Breast epithelium (tissue), 3 donors: ENCODE data around the gene CHPT1.

Experiments
- CTCF ChIP-seq, 3 donors: fragments of 450-650 bp; IDR thresholded peaks; one replicate each; pipeline ENCODE4 v1.5.1; 2016 to 2017; ENCODE audit warnings: antibody characterized with exemption in 3 of 3, mild to moderate bottlenecking in 3 of 3, moderate library complexity in 3 of 3
- POLR2A ChIP-seq: fragments of 450-650 bp; IDR thresholded peaks from one replicate; pipeline ENCODE4 v1.6.1; 2016; ENCODE audit warnings: antibody characterized with exemption, mild to moderate bottlenecking, moderate library complexity

- TF ChIP-seq POLR2A (no peak), CTCF (IDR thresholded peaks at IDR 0.05) (peak; percentile 93 to 96 (median 94))
These were observed 76.3 kb downstream of the CHPT1 start for GRCh38 chr12:101773650-101774162.
